Measurements from ENCODE around the gene PLXNA1.

PLXNA1 gene

DNA sequence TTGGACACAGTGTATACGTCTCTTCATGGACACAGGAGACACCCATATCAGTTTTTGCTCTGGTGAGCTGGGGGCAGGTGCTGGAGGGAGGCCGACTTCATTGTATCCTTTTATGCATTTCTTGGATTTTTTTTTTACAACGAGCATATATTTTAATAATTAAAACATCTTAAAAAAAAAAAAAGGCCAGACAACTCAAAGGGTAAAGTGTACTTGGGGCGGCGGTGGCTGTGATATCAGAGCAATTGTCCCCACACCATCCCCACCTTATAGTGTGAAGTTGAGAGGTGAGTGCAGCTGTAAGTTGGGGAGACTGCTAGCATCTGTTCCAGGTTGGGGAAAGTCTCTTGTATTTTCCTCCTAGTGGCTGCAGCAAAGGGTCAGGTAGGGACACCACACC is 12.0 kb upstream of the PLXNA1 start:
- Histone ChIP-seq H3K4me3 (replicated peaks; ENCODE audit: insufficient read depth, low read length) (no peak overlapping the region), H3K27ac (replicated peaks) (no peak overlapping the region), H3K27me3 (ENCODE audit: insufficient read depth, poor library complexity, severe bottlenecking) (peaks cover 2% of the 10 kb centered on the region)
- TF ChIP-seq GABPA (IDR thresholded peaks at IDR 0.05; ENCODE audit: low read depth) (no peak), POLR2AphosphoS5 (IDR thresholded peaks at IDR 0.05; ENCODE audit: low read depth) (no peak)
- TF ChIP-seq, protein P1, sequence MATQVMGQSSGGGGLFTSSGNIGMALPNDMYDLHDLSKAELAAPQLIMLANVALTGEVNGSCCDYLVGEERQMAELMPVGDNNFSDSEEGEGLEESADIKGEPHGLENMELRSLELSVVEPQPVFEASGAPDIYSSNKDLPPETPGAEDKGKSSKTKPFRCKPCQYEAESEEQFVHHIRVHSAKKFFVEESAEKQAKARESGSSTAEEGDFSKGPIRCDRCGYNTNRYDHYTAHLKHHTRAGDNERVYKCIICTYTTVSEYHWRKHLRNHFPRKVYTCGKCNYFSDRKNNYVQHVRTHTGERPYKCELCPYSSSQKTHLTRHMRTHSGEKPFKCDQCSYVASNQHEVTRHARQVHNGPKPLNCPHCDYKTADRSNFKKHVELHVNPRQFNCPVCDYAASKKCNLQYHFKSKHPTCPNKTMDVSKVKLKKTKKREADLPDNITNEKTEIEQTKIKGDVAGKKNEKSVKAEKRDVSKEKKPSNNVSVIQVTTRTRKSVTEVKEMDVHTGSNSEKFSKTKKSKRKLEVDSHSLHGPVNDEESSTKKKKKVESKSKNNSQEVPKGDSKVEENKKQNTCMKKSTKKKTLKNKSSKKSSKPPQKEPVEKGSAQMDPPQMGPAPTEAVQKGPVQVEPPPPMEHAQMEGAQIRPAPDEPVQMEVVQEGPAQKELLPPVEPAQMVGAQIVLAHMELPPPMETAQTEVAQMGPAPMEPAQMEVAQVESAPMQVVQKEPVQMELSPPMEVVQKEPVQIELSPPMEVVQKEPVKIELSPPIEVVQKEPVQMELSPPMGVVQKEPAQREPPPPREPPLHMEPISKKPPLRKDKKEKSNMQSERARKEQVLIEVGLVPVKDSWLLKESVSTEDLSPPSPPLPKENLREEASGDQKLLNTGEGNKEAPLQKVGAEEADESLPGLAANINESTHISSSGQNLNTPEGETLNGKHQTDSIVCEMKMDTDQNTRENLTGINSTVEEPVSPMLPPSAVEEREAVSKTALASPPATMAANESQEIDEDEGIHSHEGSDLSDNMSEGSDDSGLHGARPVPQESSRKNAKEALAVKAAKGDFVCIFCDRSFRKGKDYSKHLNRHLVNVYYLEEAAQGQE (IDR thresholded peaks at IDR 0.05; ENCODE audit: insufficient replicate concordance, low read depth) = no peak
- TF ChIP-seq, protein P2, sequence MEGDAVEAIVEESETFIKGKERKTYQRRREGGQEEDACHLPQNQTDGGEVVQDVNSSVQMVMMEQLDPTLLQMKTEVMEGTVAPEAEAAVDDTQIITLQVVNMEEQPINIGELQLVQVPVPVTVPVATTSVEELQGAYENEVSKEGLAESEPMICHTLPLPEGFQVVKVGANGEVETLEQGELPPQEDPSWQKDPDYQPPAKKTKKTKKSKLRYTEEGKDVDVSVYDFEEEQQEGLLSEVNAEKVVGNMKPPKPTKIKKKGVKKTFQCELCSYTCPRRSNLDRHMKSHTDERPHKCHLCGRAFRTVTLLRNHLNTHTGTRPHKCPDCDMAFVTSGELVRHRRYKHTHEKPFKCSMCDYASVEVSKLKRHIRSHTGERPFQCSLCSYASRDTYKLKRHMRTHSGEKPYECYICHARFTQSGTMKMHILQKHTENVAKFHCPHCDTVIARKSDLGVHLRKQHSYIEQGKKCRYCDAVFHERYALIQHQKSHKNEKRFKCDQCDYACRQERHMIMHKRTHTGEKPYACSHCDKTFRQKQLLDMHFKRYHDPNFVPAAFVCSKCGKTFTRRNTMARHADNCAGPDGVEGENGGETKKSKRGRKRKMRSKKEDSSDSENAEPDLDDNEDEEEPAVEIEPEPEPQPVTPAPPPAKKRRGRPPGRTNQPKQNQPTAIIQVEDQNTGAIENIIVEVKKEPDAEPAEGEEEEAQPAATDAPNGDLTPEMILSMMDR (IDR thresholded peaks at IDR 0.05; ENCODE audit: insufficient read depth, low read length) = no peak
- DNase-seq (ENCODE audit: low read depth in 1 of 2, low spot score in 1 of 2) = no peak

DNA sequence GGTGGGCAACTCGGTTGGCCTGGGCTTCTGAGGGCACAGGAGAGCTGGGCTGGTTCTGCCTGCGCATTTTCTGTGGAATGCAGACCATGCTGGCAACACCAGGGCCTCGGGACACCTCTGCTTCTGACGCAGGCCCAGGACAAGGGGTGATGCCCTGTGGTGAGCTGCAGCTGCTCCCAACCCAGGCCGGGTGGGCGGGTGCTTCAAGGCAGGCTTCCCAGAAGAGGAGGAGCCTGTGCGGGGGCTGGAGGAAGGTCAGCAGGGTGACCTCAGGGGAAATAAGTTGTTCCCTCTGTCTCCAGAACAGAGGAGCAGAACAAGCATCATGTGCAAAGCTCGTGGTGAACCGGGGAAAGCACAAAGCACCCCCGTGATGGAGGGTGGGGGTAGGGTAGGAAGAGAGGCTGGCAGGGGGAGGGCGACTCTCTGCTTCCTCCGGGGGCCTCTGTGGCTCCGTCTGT is 11.0 kb upstream of the PLXNA1 start:
- no peak overlapping the region for H3K4me3 ChIP-seq (replicated peaks; ENCODE audit: insufficient read depth, low read length)
- no peak for TF ChIP-seq POLR2AphosphoS5 (IDR thresholded peaks at IDR 0.05; ENCODE audit: low read depth)
- TF ChIP-seq, protein P2 (IDR thresholded peaks at IDR 0.05; ENCODE audit: insufficient read depth, low read length) = no peak
- TF ChIP-seq, protein P1 (IDR thresholded peaks at IDR 0.05; ENCODE audit: insufficient replicate concordance, low read depth) = no peak
- TF ChIP-seq SPI1 (IDR thresholded peaks at IDR 0.05; ENCODE audit: borderline replicate concordance, low read depth) = no peak
- TF ChIP-seq GABPA (IDR thresholded peaks at IDR 0.05; ENCODE audit: low read depth) = no peak
- no peak overlapping the region for H3K27ac ChIP-seq (replicated peaks)
- H3K27me3 ChIP-seq (ENCODE audit: insufficient read depth, poor library complexity, severe bottlenecking) = peaks cover 2% of the 10 kb centered on the region
- DNase-seq (ENCODE audit: low read depth in 1 of 2, low spot score in 1 of 2) = no peak

GRCh38 chr3:126972866-126973265 is 10.0 kb upstream of the PLXNA1 start:
- H3K4me3 ChIP-seq (replicated peaks; ENCODE audit: insufficient read depth, low read length) = no peak overlapping the region
- DNase-seq (ENCODE audit: low read depth in 1 of 2, low spot score in 1 of 2) = no peak
- no peak for TF ChIP-seq SPI1 (IDR thresholded peaks at IDR 0.05; ENCODE audit: borderline replicate concordance, low read depth)
- no peak for TF ChIP-seq POLR2AphosphoS5 (IDR thresholded peaks at IDR 0.05; ENCODE audit: low read depth)
- TF ChIP-seq, protein P1 (IDR thresholded peaks at IDR 0.05; ENCODE audit: insufficient replicate concordance, low read depth) = no peak
- TF ChIP-seq, protein P2 (IDR thresholded peaks at IDR 0.05; ENCODE audit: insufficient read depth, low read length) = no peak
- no peak for TF ChIP-seq GABPA (IDR thresholded peaks at IDR 0.05; ENCODE audit: low read depth)
- H3K27ac ChIP-seq (replicated peaks) = no peak overlapping the region
- peaks cover 2% of the 10 kb centered on the region for H3K27me3 ChIP-seq (ENCODE audit: insufficient read depth, poor library complexity, severe bottlenecking)

Measured in HL-60 (cell line).